CD4-positive, alpha-beta memory T cell (primary cell): ENCODE measurements around the gene MT4. TPM values are rescaled to one million over a fixed set of nuclear protein-coding genes. Genes with fewer than 3 reads are reported as not detected.

Experiments used
- CTCF ChIA-PET: fragments of 350-600 bp; sonication (Branson Sonifier 250); formaldehyde crosslinking; loops from one replicate; lab custom pipeline; 2021; ENCODE audit warnings: inconsistent platforms; ENCODE audit not compliant: partially characterized antibody; lab: Charles Lee
- POLR2A ChIA-PET: fragments of 350-600 bp; sonication (Branson Sonifier 250); formaldehyde crosslinking; loops from one replicate; lab custom pipeline; 2021; ENCODE audit not compliant: partially characterized antibody; lab: Charles Lee
- DNase-seq, 5 donors: peaks; one replicate each; pipeline versions ENCODE4 v3.0.0 to v3.0.0-alpha.2; 2020 to 2022; ENCODE audit warnings: mixed read lengths in 1 of 5
- H3K27ac ChIP-seq: one replicate; pipeline ENCODE4 v1.7.0; 2013; ENCODE audit warnings: low read depth, low read length
- H3K27me3 ChIP-seq: 2 replicates; pipeline ENCODE4 v1.7.0; 2013; ENCODE audit warnings: mild to moderate bottlenecking, low read length, moderate library complexity; ENCODE audit not compliant: insufficient read depth
- H3K36me3 ChIP-seq: 2 replicates; pipeline ENCODE4 v1.7.0; 2013; ENCODE audit warnings: mild to moderate bottlenecking, low read length, moderate library complexity; ENCODE audit not compliant: insufficient read depth
- H3K4me1 ChIP-seq: 2 replicates; pipeline ENCODE4 v1.7.0; 2013; ENCODE audit warnings: mild to moderate bottlenecking, low read length, moderate library complexity; ENCODE audit not compliant: insufficient read depth
- H3K4me3 ChIP-seq, 2 donors: one replicate each; pipeline ENCODE4 v1.7.0; 2013; ENCODE audit warnings: low read length in 2 of 2, mild to moderate bottlenecking in 1 of 2
- H3K9me3 ChIP-seq, 2 donors: one replicate each; pipeline ENCODE4 v1.7.0; 2013; ENCODE audit warnings: low read length in 2 of 2, control low read depth in 1 of 2; ENCODE audit not compliant: control insufficient read depth in 1 of 2
- H3K27ac Mint-ChIP-seq, 7 donors: one replicate each; pipeline ENCODE4 v1.8.0; 2020 to 2021; ENCODE audit warnings: mixed read lengths in 7 of 7, mild to moderate bottlenecking in 6 of 7, inconsistent platforms in 3 of 7, moderate library complexity in 3 of 7
- H3K27me3 Mint-ChIP-seq, 2 donors: one replicate each; pipeline ENCODE4 v1.8.0; 2020 to 2021; ENCODE audit warnings: mixed read lengths in 2 of 2
- H3K36me3 Mint-ChIP-seq, 2 donors: one replicate each; pipeline ENCODE4 v1.8.0; 2020 to 2021; ENCODE audit warnings: mixed read lengths in 2 of 2, inconsistent platforms in 1 of 2, mild to moderate bottlenecking in 1 of 2
- H3K4me1 Mint-ChIP-seq, 4 donors: one replicate each; pipeline ENCODE4 v1.8.0; 2020 to 2021; ENCODE audit warnings: mixed read lengths in 4 of 4, mild to moderate bottlenecking in 1 of 4
- H3K4me3 Mint-ChIP-seq, 8 donors: one replicate each; pipeline ENCODE4 v1.8.0; 2020 to 2021; ENCODE audit warnings: mixed read lengths in 8 of 8, mild to moderate bottlenecking in 7 of 8, moderate library complexity in 6 of 8, inconsistent platforms in 3 of 8
- H3K9me3 Mint-ChIP-seq, 8 donors: one replicate each; pipeline ENCODE4 v1.8.0; 2020 to 2021; ENCODE audit warnings: mixed read lengths in 8 of 8, mild to moderate bottlenecking in 5 of 8, inconsistent platforms in 3 of 8, moderate library complexity in 1 of 8
- intact Hi-C: fragments of 100-400 bp; cut with micrococcal nuclease; formaldehyde crosslinking; loops from one replicate; pipeline ENCODE4 v1.15.1; 2023
- polyA plus RNA-seq, 2 donors: library from polyadenylated mRNA; unstranded; fragments of 300-500 nt; fragmentation: Illumina TruSeq; gene quantifications; one replicate each; pipeline ENCODE4 v1.2.3, GENCODE V29; 2021
- total RNA-seq, 2 experiments: library from RNA; stranded (reverse); gene quantifications; one replicate each; pipeline ENCODE4 v1.2.3, GENCODE V29; 2021

The MT4 gene
- total and polyA plus RNA-seq, 4 experiments from 2014 or later, result not detected

DNA sequence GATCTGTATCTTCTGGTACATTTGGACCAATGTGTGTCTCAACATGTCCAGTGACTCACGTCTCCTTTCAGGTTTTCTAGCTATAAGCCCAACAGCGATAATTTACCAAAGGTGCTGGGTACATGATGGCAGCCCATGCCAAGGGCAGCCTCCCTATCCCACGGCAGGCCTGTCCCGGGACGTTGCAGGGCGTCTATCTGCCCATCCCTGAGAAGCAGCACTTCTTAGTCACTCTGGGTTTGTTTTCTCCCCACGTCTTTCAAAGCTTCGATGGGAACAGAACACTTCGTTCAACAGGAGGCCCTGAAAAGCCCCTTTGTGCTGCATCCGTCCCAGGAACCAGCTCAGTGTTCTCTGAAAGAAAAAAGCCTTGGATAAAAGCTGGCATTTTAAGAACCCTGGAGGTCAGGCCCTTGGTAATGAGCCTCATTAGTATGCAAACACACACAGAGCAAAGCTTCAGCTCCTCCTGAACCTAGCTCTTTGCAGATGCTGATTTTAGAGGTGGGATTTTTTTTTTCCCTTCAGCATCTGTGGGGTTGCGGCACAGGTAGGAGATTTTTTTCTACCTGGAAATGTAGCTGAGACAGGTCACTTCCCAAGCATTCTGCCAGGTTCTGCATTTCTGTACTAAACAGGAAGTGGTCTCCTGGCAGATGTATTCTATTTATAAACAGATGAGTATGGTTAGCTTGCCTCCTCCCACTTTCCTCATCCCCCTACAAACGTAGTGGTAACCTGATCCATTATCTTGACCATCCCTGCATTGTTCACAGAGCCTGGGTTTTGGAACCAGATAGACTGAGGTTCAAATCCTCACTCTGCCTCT lies 17.5 kb upstream of the MT4 start:
- Mint-ChIP-seq H3K27ac (peak overlapping the region in 6 of 7 donors; percentile 10 to 74 (median 46)), H3K4me1 (peaks cover 8 to 23% (median 14%) of the 10 kb centered on the region in 4 donors), H3K4me3 (peak overlapping the region in 4 of 8 donors; percentile 41 to 61 (median 52)), H3K36me3 (no peaks in the 10 kb centered on the region), H3K27me3 (peaks cover 0 to 6% of the 10 kb centered on the region in 2 donors), H3K9me3 (no peaks in the 10 kb centered on the region)
- H3K27me3 ChIP-seq, result no peaks in the 10 kb centered on the region
- POLR2A ChIA-PET, result interaction anchor here (1.2 to 1.5 kb wide), 2 partner anchors 17 to 96 kb away, joined by 3 to 4 read pairs; partner anchors contain the start of genes NUDT21 and OGFOD1
- H3K4me1 ChIP-seq, result peaks cover 16% of the 10 kb centered on the region
- H3K36me3 ChIP-seq, result no peaks in the 10 kb centered on the region
- H3K9me3 ChIP-seq, result no peaks in the 10 kb centered on the region
- no peak overlapping the region for H3K27ac ChIP-seq
- CTCF ChIA-PET, result interaction anchor here (0.6 to 2.4 kb wide), 7 partner anchors 15 to 954 kb away, joined by 3 to 11 read pairs (median 5); no protein-coding TSS in a partner anchor
- H3K4me3 ChIP-seq, result no peak overlapping the region
- DNase-seq, result no peak
- intact Hi-C loops, result no loop called here

DNA sequence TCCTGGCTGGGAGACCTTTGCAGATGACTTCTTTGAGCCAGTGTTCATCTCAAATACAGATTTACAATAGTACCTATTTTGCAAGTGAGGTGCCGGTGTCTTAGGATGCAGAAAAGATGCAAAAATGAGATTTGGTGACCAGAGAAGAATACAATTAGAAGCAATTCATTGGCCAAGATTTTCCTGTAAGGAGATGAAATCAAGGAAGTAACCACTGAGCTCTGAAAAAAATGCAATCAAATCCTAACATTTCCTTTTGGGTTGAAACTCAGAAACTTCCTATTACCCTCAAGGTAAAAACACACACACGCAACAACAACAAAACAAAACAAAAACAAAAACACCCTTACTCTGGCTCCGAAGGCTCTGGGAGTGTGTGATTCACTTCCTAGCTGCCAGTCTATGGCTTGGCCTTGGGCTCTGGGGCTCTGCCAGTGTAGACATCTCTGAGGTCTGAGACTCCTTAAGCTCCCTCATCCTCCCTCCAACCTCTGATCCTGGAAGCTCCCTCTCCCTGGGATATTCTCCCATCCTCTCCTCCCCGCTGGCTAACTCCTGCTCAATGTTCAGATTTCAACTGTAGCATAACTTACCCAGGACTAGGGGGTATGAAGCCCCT lies 16.8 kb upstream of the MT4 start:
- no peaks in the 10 kb centered on the region for H3K27me3 ChIP-seq
- CTCF ChIA-PET, result interaction anchor here (0.6 to 2.4 kb wide), 6 partner anchors 14 to 404 kb away, joined by 4 to 11 read pairs (median 6); no protein-coding TSS in a partner anchor
- intact Hi-C loops, result no loop called here
- H3K9me3 Mint-ChIP-seq, result no peaks in the 10 kb centered on the region
- H3K27ac Mint-ChIP-seq, result peak overlapping the region in 5 of 7 donors; percentile 22 to 75 (median 57)
- H3K4me3 Mint-ChIP-seq, result peak overlapping the region in 4 of 8 donors; percentile 41 to 61 (median 52)
- H3K4me1 Mint-ChIP-seq, result peaks cover 8 to 23% (median 14%) of the 10 kb centered on the region in 4 donors
- H3K4me1 ChIP-seq, result peaks cover 16% of the 10 kb centered on the region
- peaks cover 0 to 7% of the 10 kb centered on the region in 2 donors for H3K27me3 Mint-ChIP-seq
- H3K9me3 ChIP-seq, result no peaks in the 10 kb centered on the region
- no peak overlapping the region for H3K27ac ChIP-seq
- H3K36me3 ChIP-seq, result no peaks in the 10 kb centered on the region
- H3K36me3 Mint-ChIP-seq, result no peaks in the 10 kb centered on the region
- no peak for DNase-seq
- POLR2A ChIA-PET, result interaction anchor here (1.5 kb wide), 1 partner anchor 97 kb away, joined by 4 read pairs; the partner anchor contains the start of genes NUDT21 and OGFOD1
- H3K4me3 ChIP-seq, result no peak overlapping the region

DNA sequence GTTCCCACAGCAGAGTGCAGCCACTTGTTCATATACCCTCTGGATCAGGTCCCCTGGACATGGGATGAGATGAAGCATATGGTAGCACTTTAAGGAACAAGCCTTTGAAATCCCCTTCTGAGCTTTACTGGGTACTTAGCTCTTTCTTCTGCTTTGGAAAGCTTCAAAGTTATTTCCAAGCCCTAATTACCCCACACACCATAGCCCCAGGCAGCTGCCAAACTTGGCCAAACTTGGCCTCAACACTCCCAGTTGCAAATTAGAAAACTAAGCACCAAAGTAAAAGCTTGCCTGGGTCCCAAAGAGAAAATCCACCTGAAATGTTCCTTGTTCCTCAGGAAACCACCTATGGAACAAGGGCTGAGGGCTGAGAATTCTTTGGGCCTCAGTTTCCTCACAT lies 15.7 kb upstream of the MT4 start:
- ChIA-PET POLR2A (no interaction called here), CTCF (interaction anchor here (1.1 to 2.4 kb wide), 2 partner anchors 12 to 153 kb away, joined by 4 to 11 read pairs; no protein-coding TSS in a partner anchor)
- Histone ChIP-seq H3K36me3 (no peaks in the 10 kb centered on the region), H3K9me3 (no peaks in the 10 kb centered on the region), H3K4me3 (no peak overlapping the region), H3K27ac (no peak overlapping the region), H3K27me3 (no peaks in the 10 kb centered on the region), H3K4me1 (peaks cover 16% of the 10 kb centered on the region)
- H3K36me3 Mint-ChIP-seq, result no peaks in the 10 kb centered on the region
- intact Hi-C loops, result no loop called here
- no peaks in the 10 kb centered on the region for H3K9me3 Mint-ChIP-seq
- peaks cover under 1 to 14% of the 10 kb centered on the region in 2 donors for H3K27me3 Mint-ChIP-seq
- H3K27ac Mint-ChIP-seq, result peak overlapping the region in 1 of 7 donors; percentile 30
- peaks cover 8 to 23% (median 14%) of the 10 kb centered on the region in 4 donors for H3K4me1 Mint-ChIP-seq
- no peak for DNase-seq
- H3K4me3 Mint-ChIP-seq, result no peak overlapping the region

GRCh38 chr16:56549744-56550385 lies 15.0 kb upstream of the MT4 start:
- Mint-ChIP-seq H3K27ac (peak overlapping the region in 1 of 7 donors; percentile 4), H3K36me3 (no peaks in the 10 kb centered on the region), H3K4me1 (peaks cover 8 to 23% (median 14%) of the 10 kb centered on the region in 4 donors), H3K4me3 (no peak overlapping the region), H3K27me3 (peaks cover 3 to 14% of the 10 kb centered on the region in 2 donors), H3K9me3 (no peaks in the 10 kb centered on the region)
- Histone ChIP-seq H3K9me3 (no peaks in the 10 kb centered on the region), H3K27ac (no peak overlapping the region), H3K27me3 (no peaks in the 10 kb centered on the region), H3K4me3 (no peak overlapping the region), H3K36me3 (no peaks in the 10 kb centered on the region), H3K4me1 (peaks cover 16% of the 10 kb centered on the region)
- DNase-seq, result no peak
- ChIA-PET CTCF (interaction anchor here (1.1 to 1.4 kb wide), 2 partner anchors 11 to 28 kb away, joined by 3 to 4 read pairs; no protein-coding TSS in a partner anchor), POLR2A (no interaction called here)
- intact Hi-C loops, result no loop called here

DNA sequence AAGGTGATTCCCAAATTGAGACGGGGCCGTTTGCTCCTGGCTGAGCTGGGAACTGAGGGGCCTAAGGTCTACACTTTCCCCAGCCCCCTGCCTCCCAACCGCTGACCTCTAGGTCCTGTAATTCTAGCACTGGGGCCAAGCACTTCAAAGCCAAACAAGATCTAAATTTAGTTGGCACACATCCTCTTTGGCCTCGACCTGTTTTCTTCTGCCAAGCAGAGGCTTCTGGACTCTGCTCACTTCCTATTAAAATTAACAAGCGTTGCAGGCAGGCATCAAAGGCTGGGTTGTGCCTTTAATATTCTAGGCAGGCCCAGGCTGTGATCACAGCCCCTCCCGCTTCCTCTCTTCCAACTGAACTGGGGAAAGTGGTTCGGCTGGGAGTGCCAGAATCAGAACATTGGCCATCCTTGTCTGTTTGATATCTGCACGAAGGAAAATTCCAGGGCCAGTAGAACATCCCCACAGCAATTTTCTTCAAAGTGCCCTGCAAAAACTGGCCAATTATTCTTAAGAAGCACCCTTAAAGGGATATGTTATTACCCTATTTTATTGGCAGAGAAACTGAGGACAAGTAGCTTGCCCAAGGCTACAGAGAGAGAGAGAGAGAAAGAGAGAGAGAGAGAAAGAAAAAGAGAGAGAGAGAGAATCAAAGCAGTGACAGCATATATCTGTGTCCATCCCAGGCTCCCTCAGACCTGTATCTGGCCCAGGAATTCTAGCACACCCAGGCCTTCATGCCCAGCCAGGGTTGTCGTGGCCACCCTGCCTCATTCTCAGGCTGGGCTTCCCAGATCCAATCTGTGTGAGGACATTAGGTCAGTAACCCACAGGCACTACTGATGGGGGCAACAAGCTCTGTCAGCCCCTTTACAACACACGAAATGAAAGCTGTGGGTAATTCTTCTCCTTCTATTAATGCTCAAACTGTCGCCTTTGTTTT lies 12.8 kb upstream of the MT4 start:
- intact Hi-C loops, result no loop called here
- Mint-ChIP-seq H3K27me3 (peaks cover 11 to 14% of the 10 kb centered on the region in 2 donors), H3K36me3 (no peaks in the 10 kb centered on the region), H3K27ac (no peak overlapping the region), H3K4me3 (no peak overlapping the region), H3K9me3 (no peaks in the 10 kb centered on the region), H3K4me1 (peaks cover 8 to 19% (median 11%) of the 10 kb centered on the region in 4 donors)
- Histone ChIP-seq H3K4me3 (no peak overlapping the region), H3K9me3 (no peaks in the 10 kb centered on the region), H3K27me3 (no peaks in the 10 kb centered on the region), H3K27ac (no peak overlapping the region), H3K36me3 (no peaks in the 10 kb centered on the region), H3K4me1 (peaks cover 13% of the 10 kb centered on the region)
- ChIA-PET CTCF (no interaction called here), POLR2A (no interaction called here)
- no peak for DNase-seq

- H3K4me3 Mint-ChIP-seq, result no peak overlapping the region
- intact Hi-C loops, result no loop called here
- DNase-seq, result no peak
- peaks cover 0 to 4% (median 0%) of the 10 kb centered on the region in 4 donors for H3K4me1 Mint-ChIP-seq
- ChIA-PET POLR2A (no interaction called here), CTCF (no interaction called here)
- Histone ChIP-seq H3K4me1 (no peaks in the 10 kb centered on the region), H3K4me3 (no peak overlapping the region), H3K36me3 (no peaks in the 10 kb centered on the region), H3K27ac (no peak overlapping the region), H3K27me3 (no peaks in the 10 kb centered on the region), H3K9me3 (no peaks in the 10 kb centered on the region)
- no peaks in the 10 kb centered on the region for H3K36me3 Mint-ChIP-seq
- no peaks in the 10 kb centered on the region for H3K9me3 Mint-ChIP-seq
- peaks cover 12 to 18% of the 10 kb centered on the region in 2 donors for H3K27me3 Mint-ChIP-seq
- no peak overlapping the region for H3K27ac Mint-ChIP-seq
Measured at GRCh38 chr16:56554441-56554840, 10.4 kb upstream of the MT4 start.
